ELR (cell line): ENCODE data around the gene SPTBN4.
A peak's percentile ranks its signal among the peaks of the same experiment; 100 is the strongest.
"Not testable (repeated sequence)": the region's sequence is repeated elsewhere in the genome, so short reads cannot be mapped to it uniquely, and the experiment has no call there.

Source experiments
- DNase-seq: peaks from one replicate; pipeline ENCODE4 v3.0.0-alpha.2; 2015; ENCODE audit warnings: low read depth

SPTBN4 gene

GRCh38 chr19:40507892-40508291 lies 41.1 kb downstream of the SPTBN4 start:
- DNase-seq = no peak

- no peak for DNase-seq
Observed at GRCh38 chr19:40508739-40509260, 42.0 kb downstream of the SPTBN4 start.

GRCh38 chr19:40510526-40511115 lies 43.8 kb downstream of the SPTBN4 start:
- DNase-seq = peak; percentile 79

DNA sequence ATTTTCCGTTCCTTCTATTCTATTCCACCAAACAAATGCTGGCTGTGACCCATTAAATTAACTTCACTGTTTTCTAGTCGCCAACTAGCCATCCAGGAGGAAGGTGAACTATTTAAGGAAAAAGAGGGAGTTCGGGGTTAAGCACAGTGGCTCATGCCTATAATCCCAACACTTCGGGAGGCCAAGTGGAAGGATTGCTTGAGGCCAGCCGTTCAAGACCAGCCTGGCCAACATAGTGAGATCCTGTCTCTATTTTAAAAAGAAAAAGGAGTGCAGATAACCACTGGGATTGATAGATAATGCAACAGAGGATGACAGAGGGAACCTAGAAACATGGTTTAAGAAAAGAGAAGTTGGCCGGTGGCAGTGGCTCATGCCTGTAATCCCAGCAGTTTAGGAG lies 44.7 kb downstream of the SPTBN4 start:
- DNase-seq = no peak

DNA sequence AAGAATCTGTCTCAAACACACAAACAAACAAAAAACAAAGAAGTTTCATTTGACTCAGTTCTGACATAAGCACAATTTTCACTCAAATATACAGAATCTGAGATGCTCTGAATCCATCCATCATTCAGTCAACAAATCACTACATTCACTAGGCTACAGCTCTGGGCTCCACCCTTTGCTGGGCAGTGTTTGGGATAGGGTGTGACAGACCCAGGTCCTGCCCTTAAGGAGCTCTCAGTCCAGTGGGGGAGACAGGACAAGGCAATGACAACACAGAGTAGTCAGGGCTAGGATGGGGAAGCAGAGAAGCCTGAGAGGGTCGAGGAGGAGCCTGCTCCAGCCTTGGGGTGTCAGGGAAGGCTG lies 45.3 kb downstream of the SPTBN4 start:
- DNase-seq = no peak

- no peak for DNase-seq
Observed at GRCh38 chr19:40512473-40513344, 45.9 kb downstream of the SPTBN4 start.

DNA sequence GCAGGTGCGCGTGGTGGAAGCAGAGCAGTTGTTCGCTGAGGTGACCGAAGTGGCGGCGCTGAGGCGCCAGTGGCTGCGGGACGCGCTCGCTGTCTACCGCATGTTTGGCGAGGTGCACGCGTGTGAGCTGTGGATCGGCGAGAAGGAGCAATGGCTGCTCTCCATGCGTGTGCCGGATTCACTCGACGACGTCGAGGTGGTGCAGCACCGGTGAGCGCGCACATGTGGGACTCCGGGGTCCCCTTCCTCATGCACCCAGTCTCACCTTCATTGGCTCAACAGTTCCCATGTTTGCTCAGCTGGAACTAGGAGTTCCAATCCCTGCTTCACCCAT lies 46.5 kb downstream of the SPTBN4 start:
- no peak for DNase-seq

DNA sequence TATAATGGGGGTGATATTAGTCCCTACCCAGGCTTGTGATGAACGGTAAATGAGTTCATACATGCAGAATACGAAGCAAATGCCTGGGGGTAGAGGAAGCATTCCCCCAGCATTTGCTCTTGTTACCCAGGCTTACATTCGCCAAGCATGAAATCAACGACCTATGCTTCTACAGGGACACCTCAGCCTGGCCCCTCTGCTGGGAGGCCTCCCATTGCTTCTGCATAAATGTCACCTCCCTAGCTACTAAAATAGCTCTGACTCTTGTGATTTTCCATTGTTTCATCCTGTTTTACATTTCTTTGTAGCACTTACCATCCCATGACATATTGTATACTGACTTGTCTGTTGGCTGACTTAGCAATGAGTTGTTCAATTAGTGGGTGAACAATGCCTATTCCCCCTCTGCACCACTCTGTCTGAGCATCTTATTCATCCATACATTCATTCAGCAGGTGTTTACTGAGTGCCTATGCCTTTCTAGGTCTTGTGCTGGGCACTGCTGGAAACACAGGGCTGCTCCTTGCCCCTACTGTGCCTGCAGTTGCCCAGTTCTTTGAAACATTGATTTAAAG lies 47.0 kb downstream of the SPTBN4 start:
- no peak for DNase-seq

DNA sequence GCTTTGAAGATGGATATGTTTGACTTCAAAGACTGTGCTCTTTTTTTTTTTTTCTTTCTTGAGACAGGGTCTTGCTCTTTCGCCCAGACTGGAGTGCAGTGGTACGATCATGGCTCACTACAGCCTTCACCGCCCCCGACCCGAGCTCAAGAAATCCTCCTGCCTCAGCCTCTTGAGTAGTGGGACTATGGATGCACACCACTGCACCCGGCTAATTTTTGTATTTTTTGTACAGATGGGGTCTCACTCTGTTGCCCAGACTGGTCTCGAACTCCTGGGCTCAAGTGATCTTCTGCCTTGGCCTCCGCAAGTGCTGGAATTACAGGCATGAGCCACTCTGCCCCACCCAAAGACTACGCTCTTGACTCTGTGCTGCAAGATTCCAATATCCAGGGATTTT lies 50.4 kb downstream of the SPTBN4 start:
- DNase-seq = no peak

- DNase-seq = peak; percentile 52
Observed at GRCh38 chr19:40519352-40520322, 52.8 kb downstream of the SPTBN4 start.

DNA sequence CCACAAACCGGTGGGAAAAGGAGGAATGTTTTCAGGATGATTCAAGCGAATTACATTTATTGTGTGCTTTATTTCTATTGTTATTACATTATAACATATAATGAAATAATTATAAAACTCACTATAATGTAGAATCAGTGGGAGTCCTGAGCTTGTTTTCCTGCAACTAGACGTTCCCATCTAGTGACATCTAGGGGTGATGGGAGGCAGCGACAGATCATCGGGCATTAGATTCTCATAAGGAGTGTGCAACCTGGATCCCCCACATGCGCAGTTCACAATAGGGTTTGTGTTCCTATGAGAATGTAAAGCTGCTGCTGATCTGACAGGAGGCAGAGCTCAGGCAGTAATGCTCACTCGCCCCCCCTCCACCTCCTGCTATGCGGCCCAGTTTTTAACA lies 54.5 kb downstream of the SPTBN4 start:
- peak; percentile 47 for DNase-seq

GRCh38 chr19:40521900-40522299 lies 55.1 kb downstream of the SPTBN4 start:
- not testable (repeated sequence) for DNase-seq

GRCh38 chr19:40523322-40524047 lies 56.7 kb downstream of the SPTBN4 start:
- DNase-seq = peak; percentile 78

- no peak for DNase-seq
Observed at GRCh38 chr19:40524133-40524549, 57.3 kb downstream of the SPTBN4 start.

DNA sequence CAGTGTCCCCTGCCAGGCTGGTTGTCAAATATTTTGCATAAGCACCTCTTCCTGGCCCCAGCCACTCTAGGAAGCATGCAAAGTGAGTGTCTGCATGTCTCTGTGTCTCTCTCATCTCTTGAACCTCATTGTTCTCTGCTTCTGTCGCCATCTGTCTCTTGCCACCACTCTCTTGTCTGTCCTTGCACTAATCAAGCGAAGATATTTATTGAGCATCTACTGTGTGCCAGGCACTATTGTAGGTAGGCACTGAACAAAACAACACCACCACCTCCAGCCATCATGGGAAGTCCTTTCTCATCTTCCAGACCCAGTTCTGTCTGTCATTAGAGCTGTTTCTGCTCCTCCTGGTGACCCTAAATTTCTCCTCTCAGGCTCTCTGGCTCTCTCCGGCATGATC lies 57.9 kb downstream of the SPTBN4 start:
- DNase-seq = no peak

DNA sequence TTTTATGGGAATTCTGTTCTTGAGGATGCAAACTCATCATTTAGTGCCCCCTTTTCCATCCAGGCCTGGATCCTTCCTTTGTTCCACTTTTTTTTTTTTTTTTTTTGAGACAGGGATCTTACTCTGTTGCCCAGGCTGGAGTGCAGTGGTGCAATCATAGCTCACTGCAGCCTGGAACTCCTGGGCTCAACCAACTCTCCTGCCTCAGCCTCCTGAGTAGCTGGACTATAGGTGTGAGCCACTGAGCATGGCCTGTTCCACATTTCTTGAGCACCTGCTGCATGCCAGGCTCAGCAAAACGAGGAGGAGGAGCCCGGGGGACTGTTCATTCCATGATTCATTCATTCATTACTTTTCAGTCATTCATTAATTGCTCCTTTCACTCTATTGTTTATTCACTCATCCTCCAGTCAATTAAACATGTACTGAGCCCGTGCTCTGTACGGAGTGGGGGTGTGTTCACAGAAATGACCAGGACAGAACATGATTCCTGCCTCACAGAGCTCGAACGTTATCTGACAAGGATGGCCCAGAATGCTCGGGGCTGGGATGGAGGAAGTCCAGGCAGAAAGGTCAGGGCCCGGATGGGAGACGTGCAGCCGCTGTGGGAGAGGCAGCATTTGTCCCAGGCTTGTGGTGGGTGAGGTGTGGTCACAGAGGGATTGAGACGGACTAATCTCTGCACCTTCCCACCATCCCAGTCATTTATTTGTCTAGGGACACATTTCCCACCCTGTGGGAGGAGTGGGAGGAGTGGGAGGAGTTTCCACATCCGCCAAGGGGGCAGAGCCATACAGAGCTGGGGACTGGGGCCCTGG lies 58.6 kb downstream of the SPTBN4 start:
- no peak for DNase-seq

DNA sequence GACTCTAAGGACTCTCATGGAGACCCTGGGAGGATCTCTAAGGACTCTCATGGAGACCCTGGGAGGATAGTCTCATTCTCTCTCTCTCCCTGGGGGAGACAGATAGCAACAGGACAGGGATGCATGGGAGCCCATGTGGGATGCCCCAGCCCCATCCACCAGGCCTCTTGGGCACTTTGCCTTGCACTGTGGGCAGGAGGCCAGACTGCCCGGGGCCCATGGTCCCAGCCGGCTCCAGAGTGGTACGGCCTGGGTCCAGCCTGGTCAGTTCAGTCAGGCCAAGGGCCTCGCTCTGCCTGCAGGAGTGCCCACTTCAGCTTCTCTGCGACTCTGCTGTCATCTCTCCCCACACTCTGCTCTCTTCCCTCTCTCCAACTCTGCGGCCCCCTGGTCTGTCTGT lies 61.3 kb downstream of the SPTBN4 start:
- no peak for DNase-seq

GRCh38 chr19:40528533-40529092 lies 61.8 kb downstream of the SPTBN4 start:
- DNase-seq = no peak

- peak; percentile 77 for DNase-seq
Observed at GRCh38 chr19:40529093-40529954, 62.5 kb downstream of the SPTBN4 start.
